ENCODE results near the gene STK10.
A peak's percentile ranks its signal among the peaks of the same experiment; 100 is the strongest.

STK10 gene

DNA sequence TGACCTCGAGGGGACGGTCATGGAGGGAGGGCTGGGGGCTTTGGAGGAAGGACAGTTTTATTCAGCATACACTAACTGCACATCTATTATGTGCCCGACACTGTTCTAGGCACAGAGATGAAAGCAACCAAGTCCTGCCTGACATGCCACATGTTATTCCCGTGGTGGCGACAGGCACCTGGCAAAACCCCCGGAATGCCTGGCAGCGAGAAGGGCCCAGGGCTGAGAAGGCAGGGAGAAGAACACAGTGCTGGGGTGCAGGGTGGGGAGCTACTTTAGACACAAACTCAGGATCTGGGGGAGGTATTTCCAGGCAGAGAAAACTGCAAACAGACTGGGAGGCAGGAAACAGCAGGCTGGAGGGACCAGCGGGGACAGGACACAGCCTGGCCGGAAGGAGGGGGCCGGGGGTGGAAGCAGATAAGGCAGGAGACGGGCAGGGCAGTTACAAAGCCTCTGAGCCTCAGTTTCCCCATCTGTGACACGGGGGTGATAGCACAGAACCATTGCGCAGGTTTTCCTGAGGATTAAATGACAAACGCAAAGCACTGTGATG, 77.7 kb downstream of the STK10 start:
- no peak for DNase-seq (ENCODE audit: low read depth, low spot score)

DNA sequence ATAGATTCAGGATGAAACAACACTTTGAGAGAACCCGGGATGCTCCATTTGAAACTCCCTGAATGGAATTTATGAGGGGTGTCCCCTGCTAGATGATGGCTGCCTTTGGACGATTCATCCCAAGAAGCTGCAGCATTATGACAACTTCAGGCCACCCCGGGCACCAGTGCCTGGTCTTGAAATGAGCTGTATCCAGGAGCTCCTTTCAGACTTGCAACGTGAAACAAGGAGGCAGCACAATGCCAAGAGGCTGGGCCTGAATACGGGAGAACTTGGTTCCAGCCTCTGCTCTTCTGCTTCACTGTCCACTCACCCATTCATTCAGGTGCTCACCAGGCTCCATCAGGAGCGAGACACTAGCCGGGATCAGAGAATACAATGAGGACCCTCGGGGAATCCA, 78.3 kb downstream of the STK10 start:
- no peak for DNase-seq (ENCODE audit: low read depth, low spot score)

DNA sequence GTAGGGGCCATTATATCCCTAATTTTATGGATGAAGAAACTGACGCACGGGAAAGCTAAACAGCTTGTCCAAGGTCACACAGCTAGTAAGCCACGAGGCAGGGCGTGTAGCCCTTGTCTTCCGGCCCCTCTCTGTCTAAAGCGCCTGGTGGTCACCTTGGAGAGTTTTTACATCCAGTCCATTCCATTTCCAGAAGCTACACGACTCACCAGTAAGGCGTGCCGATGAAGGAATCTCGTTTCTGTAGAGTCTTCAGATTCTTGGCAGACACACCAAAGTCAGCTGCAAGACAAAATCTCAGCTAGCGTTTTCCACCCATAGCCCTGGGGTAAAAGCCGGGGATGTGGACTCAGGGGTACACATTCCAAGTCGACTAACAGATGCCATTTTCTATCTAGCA, 80.5 kb downstream of the STK10 start:
- DNase-seq (ENCODE audit: low read depth, low spot score): peak; percentile 87

DNA sequence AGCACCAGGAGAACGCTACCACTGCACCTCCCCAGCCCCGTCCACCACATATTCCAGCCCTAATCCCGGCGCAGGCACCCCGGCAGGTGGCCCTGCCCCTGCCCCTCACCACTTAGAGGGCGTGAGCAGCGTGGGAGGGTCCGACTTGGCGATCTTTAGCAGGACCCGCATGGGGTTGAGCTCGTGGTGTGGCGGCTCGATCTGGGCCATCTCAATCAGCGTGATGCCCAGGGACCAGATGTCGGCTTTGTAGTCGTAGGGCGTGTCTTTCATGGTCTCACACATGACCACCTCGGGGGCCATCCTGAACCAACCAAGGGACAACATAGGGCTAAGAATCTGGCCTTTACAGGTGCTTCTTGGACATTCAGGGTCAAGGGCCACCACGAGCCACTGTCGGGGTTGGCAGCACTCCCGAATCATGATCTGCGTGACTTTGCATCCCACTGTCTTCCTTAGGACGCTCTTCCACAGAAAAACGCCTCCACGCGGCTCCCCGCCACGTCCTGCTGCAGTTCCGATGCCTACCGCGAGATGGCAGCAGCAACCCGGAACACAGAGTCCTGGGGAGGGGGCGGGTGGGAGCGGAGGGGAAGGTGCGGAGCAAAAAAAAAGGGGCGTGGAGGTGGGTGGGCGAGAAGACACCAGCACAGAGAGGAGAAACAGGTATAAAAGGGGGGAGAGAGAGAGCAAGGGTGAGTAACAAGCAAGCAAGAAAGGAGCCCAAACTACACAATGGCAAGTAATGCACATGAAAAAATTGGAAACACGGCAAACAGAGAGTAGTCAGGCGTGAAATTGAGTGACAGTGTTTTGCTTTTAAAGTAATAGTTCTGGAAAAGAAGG, 81.3 kb downstream of the STK10 start:
- peak; percentile 77 for DNase-seq (ENCODE audit: low read depth, low spot score)

DNA sequence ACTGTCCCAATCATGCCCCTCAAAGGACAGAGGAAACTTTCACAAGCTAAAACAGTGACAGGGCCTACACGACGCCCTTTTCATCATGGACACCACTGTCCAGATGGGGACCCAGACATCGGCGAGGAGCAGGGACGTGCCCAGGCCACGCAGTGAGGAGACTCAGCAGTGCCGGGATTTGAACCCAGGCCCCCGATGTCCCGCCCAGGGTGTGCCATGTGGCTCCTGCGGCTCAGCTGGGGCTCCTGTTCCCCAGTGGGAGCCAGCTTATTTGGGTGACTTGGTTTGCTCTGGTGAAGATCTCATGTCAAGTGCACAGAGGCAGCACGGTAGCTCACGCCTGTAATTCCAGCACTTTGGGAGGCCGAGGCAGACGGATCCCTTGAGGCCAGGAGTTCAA, 82.2 kb downstream of the STK10 start:
- no peak for DNase-seq (ENCODE audit: low read depth, low spot score)

DNA sequence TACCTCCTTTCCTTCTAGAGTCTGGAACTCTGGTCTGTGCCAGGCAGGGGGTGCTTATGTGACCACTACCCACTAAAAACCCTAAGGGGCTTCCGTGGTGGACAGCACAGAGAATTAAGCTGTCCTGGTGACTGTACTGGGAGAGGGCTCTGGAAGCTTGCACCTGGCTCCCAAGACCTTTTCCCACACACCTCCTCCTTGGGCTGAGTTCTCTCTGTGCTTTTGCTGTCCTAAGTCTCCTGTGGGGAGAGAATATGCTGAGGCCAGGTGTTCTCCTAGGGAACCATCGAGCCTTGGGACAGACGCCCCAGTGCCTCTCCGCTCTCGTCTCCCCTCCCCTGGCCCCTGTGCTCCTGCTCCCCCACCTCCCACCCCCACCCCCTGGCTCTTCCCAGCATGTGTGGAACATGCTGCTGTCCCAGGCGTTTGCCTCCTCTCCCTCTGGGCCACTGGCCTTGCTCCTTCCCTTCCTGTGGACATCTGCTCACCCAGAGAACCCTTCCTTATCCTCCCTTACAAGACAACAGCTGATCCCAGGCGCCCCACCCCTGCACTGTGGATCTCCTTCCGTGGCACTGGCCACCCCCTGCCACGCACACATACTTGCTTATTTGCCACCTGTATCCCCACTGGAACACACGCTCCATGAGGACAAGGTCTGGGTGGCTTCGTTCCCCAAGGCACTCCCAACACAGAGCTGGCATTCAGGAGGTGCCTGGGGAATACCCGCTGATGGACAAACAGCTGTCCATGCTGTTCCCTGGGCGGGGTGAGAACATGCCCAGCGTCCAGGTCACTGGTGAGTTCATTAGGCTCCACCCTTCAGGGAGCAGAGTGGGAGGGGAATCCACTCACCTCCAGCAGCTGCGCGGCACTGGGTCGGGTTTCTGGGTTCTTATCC, 83.0 kb downstream of the STK10 start:
- no peak for DNase-seq (ENCODE audit: low read depth, low spot score)

DNA sequence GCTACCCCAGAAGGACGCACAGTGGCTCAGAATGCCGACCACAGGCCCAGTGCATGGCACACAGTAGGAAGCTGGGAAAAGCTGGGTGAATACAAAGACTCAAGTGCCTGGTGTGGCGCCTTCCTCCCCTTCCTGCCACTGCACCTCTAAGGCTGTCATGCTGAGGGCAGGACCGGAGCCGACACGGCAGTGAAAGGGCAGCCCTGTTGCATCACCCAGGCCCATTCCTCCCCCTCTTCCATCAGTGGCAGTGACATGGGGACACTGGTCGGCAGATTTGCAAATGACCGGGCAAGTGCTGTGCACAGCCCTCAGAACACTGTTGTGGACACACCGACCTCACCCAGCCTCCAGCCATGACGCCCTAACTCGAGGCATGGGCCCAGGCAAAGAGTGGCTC, 84.0 kb downstream of the STK10 start:
- no peak for DNase-seq (ENCODE audit: low read depth, low spot score)

DNA sequence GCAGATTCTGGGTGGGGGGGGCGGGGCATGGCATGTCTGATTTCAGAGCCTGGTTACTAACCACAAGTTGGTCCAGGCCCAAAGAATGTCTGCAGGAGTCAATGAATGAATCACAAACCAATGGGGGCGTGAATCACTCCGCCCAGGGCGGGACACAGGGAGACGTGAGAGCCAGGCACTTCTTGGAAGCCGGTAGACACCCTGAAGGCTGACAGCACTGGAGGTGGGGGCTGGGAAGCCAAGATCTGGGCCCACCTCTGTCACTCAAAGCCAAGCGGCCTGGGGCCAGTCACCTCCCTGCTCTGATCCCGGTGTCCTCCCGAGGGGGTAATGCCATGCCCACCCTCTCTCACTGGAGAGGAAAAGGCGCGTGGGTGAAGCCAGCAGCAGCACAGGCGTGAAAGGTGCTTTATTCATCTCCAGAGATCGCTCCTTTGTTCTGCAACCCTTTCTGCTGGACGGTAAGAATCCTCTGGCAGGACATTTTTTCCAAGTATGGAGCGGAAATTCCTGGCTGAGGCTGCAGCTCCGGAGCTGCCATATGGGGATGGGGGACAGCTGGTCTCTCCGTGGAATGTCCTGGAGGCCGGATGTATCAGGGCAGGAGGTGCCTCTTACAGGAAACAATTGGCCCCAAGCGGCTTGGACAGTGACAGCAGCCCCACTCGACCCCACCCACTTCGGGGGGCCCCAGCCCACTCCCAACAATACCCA, 85.0 kb downstream of the STK10 start:
- peak; percentile 98 for DNase-seq (ENCODE audit: low read depth, low spot score)

DNA sequence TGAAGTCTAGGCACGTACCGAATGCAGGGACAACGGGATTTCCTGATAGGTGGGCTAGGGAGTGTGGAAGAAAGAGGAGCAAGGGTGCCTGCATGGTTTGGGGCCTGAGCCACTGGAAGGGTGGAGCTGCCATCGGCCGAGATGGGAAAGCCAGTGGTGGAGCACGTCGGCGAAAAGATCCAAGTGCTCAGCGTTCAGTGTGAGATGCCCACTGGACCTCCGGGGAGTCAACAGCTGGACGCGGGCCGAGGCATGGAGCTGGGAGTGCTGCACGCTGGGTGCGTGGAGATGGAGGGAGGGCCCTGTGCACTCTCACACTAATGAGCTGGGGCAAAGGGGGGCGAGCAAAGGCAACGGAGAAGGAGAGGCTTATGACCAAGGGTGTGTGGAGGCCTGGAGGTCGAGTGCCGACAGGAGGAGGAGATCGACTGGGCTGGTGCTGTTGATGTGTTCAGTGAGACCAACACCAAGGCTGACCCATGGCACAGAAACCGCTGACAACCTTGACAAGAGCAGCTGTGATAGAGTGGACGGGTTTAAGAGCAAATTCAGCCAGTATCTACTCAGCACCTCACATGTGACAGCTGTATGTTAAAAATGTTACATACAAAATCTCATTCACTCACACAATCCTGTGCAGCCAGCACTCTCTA, 85.7 kb downstream of the STK10 start:
- DNase-seq (ENCODE audit: low read depth, low spot score): no peak

DNA sequence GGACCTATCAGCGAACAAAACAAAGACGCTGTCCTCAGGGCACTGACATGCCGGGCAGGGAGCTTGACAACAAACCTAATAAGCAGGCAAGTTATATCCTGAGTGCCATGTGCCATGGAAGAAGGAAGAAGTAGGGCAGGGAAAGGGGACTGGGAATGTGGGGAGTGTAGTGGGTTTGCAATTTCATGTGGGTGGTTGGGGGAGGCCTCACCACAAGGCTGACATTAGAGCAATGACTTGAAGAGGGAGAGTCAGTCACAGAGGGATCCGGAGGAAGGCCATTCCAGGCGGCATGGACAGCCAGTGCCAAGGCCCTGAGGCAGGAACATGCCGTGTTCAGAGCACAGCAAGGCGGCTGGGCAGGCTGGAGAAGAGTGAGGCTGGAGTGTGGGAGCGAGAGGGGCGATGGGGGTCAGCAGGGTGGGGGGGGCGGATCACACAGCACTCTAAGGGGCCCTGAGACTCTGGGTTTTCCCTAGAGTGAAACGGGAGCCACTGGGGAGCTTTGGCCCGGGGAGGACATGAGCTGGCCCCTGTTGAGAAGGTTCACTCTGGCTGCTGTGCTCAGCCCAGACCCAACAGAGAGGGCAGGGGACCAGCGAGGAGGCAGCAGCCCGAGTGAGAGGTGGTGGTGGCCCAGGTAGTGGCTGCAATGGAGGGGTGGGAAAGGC, 86.3 kb downstream of the STK10 start:
- DNase-seq (ENCODE audit: low read depth, low spot score): no peak

DNA sequence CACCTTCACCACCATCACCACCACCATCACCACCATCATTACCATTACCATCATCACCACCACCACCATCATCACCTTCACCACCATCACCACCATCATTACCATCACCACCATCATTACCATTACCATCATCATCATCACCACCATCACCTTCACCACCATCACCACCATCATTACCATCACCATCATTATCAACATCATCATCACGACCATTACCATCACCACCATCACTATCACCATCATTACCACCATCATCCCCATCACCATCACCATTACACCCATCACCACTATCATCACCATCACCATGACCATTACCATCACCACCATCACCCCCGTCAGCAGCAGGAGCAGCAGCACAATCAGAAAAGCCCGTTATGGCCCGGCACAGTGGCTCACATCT, 89.1 kb downstream of the STK10 start:
- no peak for DNase-seq (ENCODE audit: low read depth, low spot score)

DNA sequence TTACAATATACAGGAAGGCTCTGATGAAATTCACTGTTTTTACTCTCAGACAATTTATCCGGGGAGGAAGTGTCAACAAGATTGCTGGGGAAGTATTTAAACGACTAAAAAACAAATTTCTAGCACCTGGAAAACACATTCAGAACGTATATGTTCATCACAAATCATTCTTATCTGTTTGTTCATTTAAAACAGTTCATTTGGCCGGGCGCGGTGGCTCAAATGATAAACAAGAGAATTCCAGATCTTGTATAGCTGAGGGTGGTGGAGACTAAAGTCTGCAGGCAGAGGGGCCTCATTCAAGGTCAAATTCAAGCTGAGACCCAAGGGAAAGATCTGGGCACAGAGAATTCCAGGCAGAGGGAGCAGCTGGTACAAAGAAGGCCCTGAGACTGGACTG, 90.0 kb downstream of the STK10 start:
- no peak for DNase-seq (ENCODE audit: low read depth, low spot score)

DNA sequence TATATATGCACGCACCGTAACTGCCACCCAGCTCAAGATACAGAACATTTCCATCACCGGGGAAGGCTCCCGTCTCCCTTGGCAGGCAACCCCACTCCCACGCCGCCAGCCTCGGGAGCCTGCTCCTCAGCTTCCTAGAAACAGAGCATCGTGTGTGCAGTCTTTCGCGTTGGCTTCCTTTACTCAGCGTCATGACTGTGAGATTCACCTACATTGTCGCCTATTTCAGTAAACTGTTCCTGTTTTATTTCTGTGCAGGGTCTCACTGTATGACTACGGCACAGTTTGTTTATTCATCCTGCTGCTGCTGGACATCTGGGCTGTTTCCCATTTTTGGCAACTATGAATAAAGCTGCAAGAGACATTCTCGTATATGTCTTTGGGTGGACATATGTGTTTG, 90.7 kb downstream of the STK10 start:
- no peak for DNase-seq (ENCODE audit: low read depth, low spot score)

DNA sequence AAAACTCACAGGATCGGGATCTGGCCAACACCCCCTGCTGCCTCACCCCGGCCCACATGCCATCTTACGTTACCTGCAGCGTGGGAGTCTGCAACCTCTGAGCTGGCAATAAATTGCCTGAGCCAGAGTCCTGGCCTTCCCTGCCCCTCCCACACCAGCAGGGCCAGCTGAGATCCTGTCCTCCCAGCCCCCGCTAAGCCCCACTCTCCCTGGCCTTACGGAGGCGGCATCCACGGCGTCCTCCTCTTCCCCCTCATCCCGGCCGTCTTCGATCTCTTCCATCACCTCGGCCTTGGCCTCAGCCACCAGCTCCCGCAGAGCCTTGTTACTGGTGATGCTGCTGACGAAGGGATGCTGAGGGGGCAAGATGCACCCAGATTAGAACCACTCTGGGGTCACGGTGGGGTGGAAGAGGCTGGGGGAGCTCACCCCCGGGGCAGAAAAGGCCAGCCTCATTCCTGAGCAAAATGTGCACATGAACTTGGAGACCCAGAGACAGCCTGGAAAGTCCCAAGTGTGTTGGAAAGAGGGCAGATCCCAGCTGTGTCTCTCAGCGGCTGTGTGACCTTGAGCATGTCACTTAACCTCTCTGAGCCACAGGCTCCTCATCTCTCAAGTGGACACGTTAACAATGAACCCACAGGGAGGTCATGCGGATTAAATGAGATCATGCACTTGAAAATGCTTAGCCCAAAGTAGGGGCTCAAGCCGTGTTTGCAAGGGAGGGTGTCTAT, 91.7 kb downstream of the STK10 start:
- peak; percentile 39 for DNase-seq (ENCODE audit: low read depth, low spot score)

DNA sequence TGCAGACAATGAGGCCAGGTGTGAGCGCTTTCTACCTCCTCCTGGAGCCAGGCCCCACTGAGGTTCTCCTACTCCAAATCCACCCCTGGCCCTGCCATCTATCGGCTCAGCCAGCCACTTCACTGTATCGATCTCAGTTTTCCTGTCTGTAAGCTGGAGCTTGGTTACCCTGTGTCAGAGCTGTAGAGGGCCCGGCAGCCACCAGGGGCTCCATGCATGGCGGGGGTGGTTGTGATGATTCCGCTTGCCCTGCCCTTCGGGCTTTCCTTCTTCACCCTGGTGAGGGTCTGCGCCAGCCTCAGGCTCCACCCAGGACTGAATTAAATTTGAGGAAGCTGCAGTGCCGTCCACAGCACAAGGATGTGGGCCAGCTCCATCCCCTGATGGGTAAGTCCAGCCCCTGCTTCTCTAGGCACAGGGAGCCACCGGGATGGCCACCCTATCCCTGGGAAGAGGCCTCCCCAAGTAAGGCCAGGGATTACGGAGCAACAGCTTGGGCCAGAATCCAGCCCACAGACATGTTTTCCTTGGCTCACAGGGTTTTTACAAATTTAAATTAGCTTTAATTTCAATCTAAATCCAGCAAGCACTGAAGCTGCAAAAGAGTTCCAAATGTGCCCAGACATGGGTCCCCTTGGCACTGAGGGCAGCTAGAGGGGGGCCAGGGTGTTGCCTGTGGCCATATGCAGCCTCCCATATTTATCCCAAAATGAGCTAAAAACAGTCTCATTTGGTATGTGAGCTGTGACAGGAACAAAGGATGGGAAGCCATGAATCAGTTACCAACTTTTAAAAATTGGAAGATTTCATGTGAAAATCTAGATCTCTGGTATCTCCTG, 92.4 kb downstream of the STK10 start:
- peak; percentile 73 for DNase-seq (ENCODE audit: low read depth, low spot score)

DNA sequence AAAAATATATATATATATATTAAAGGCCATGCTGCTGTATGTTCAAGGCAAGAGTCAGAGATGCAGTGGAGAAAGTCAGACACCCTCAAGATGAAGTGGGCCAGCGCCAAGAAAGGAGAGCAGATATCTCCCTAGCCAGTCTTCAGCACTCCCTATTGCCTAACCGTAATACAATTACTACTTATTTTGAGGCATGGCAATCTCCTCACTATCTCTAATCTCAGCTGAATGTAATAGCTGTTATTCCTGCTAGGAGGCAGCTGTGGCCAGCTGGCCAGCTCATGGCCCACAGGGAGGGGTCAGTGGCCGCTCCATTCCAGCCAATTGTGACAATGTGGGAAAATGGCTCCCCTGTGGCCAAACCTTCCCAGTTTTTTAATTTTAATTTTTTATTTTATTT, 94.1 kb downstream of the STK10 start:
- no peak for DNase-seq (ENCODE audit: low read depth, low spot score)

DNA sequence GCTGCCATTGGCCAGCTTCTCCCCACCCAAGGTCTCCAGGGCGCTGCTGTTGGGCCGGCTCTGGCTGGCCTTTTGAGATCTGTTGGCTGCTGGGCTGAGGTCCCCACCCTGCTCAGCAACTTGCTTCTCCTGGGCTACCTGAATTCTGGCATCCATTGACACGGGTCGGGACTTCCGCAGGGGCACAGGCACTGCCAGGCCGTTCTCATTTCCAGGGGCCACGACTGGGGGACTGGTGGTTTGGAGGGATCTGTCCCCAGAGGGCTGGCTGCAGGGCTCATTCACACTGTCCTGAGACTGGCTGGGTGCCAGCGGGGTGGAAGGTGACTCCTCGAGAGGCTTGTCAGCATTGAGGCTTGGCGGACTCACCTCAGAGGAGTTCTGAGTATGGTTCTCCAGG, 94.5 kb downstream of the STK10 start:
- DNase-seq (ENCODE audit: low read depth, low spot score): no peak

DNA sequence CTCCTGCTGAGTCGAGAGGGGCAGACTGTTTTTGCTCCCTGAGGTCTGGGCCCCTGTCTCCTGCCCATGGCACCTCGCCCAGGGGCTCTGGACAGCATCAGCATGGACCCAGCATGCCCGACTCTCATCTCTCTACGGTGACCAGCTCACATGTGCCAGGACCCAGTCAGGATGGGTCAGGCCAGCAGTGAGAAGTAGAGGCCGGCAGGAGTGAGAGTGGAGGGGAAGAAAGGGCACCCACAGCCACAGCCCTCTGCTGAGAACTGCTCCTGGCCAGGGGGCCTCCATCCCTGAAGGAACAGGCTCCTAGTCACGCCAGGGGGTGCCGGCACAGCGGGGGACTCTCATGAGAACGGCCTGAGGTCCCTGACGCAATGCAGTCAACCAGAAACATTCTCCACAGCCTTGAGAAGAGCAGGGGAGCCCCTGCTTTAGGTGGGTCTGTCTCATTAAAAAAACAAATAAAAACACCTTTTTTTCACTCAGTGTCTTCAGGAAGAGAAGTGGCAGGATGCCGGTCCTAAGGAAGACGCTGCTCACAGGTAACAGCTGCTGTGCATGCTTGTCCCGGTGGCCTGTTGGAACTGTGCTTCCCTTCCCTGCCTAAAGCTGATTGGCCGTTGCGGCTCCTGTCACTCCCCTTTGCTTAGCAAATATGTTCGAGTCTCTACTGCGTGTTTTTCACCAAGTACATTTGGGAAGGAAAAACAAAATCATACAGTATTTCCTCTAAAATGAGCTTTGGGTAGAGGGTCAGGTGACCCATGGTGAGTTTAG, 95.9 kb downstream of the STK10 start:
- DNase-seq (ENCODE audit: low read depth, low spot score): no peak

Data from astrocyte of the hippocampus (primary cell).